Stimulated activated naive CD8-positive, alpha-beta T cell treated with anti-CD3 and anti-CD28 coated beads, Interleukin-15, Interleukin-2, amounts not matched to agents 100 ng/mL and 50 ng/mL, for 24 hours (primary cell): ENCODE results near the gene WHAMM.

Experiments
- H3K27ac Mint-ChIP-seq: one replicate; pipeline ENCODE4 v1.8.0; 2021; ENCODE audit warnings: mild to moderate bottlenecking, mixed read lengths
- H3K27me3 Mint-ChIP-seq: one replicate; pipeline ENCODE4 v1.8.0; 2021; ENCODE audit warnings: mixed read lengths
- H3K36me3 Mint-ChIP-seq: one replicate; pipeline ENCODE4 v1.8.0; 2021; ENCODE audit warnings: low read depth, mixed read lengths
- H3K4me1 Mint-ChIP-seq: one replicate; pipeline ENCODE4 v1.8.0; 2021; ENCODE audit warnings: low read depth, mixed read lengths
- H3K4me3 Mint-ChIP-seq: one replicate; pipeline ENCODE4 v1.8.0; 2021; ENCODE audit warnings: mild to moderate bottlenecking, mixed read lengths
- H3K9me3 Mint-ChIP-seq: one replicate; pipeline ENCODE4 v1.8.0; 2021; ENCODE audit warnings: mixed read lengths

WHAMM gene

GRCh38 chr15:82790321-82790720 lies 19.1 kb upstream of the WHAMM start:
- Mint-ChIP-seq H3K27me3 (no peaks in the 10 kb centered on the region), H3K9me3 (peaks cover 8% of the 10 kb centered on the region), H3K27ac (no peak overlapping the region), H3K4me1 (no peaks in the 10 kb centered on the region), H3K4me3 (no peak overlapping the region), H3K36me3 (no peaks in the 10 kb centered on the region)

GRCh38 chr15:82792068-82792467 lies 17.4 kb upstream of the WHAMM start:
- peaks cover 8% of the 10 kb centered on the region for H3K9me3 Mint-ChIP-seq
- H3K4me3 Mint-ChIP-seq, result no peak overlapping the region
- H3K27me3 Mint-ChIP-seq, result no peaks in the 10 kb centered on the region
- no peak overlapping the region for H3K27ac Mint-ChIP-seq
- H3K36me3 Mint-ChIP-seq, result no peaks in the 10 kb centered on the region
- H3K4me1 Mint-ChIP-seq, result no peaks in the 10 kb centered on the region

- H3K27me3 Mint-ChIP-seq, result no peaks in the 10 kb centered on the region
- H3K4me1 Mint-ChIP-seq, result no peaks in the 10 kb centered on the region
- no peaks in the 10 kb centered on the region for H3K36me3 Mint-ChIP-seq
Observed at GRCh38 chr15:82793737-82794136, 15.7 kb upstream of the WHAMM start.

GRCh38 chr15:82798104-82798503 lies 11.3 kb upstream of the WHAMM start:
- Mint-ChIP-seq H3K36me3 (no peaks in the 10 kb centered on the region), H3K9me3 (peaks cover 8% of the 10 kb centered on the region), H3K4me1 (no peaks in the 10 kb centered on the region), H3K27me3 (peaks cover 6% of the 10 kb centered on the region), H3K27ac (no peak overlapping the region), H3K4me3 (no peak overlapping the region)

More at GRCh38 chr15:82793737-82794136, 15.7 kb upstream of the WHAMM start:
- Mint-ChIP-seq H3K9me3 (peaks cover 8% of the 10 kb centered on the region), H3K27ac (no peak overlapping the region), H3K4me3 (no peak overlapping the region)

- Mint-ChIP-seq H3K36me3 (no peaks in the 10 kb centered on the region), H3K27ac (no peak overlapping the region), H3K27me3 (peaks cover 6% of the 10 kb centered on the region)
Observed at GRCh38 chr15:82798531-82799166, 10.8 kb upstream of the WHAMM start.

GRCh38 chr15:82799183-82799841 lies 10.1 kb upstream of the WHAMM start:
- peaks cover 1% of the 10 kb centered on the region for H3K9me3 Mint-ChIP-seq
- H3K36me3 Mint-ChIP-seq, result no peaks in the 10 kb centered on the region
- H3K27me3 Mint-ChIP-seq, result peaks cover 6% of the 10 kb centered on the region
- no peaks in the 10 kb centered on the region for H3K4me1 Mint-ChIP-seq
- no peak overlapping the region for H3K27ac Mint-ChIP-seq
- H3K4me3 Mint-ChIP-seq, result no peak overlapping the region

More at GRCh38 chr15:82798531-82799166, 10.8 kb upstream of the WHAMM start:
- Mint-ChIP-seq H3K4me3 (no peak overlapping the region), H3K9me3 (peaks cover 8% of the 10 kb centered on the region), H3K4me1 (no peaks in the 10 kb centered on the region)

GRCh38 chr15:82802497-82802896 lies 6.9 kb upstream of the WHAMM start:
- Mint-ChIP-seq H3K27ac (no peak overlapping the region), H3K4me3 (no peak overlapping the region), H3K9me3 (no peaks in the 10 kb centered on the region), H3K4me1 (peaks cover 5% of the 10 kb centered on the region), H3K27me3 (peaks cover 6% of the 10 kb centered on the region), H3K36me3 (no peaks in the 10 kb centered on the region)

GRCh38 chr15:82803793-82804574 lies 5.4 kb upstream of the WHAMM start:
- Mint-ChIP-seq H3K27ac (no peak overlapping the region), H3K4me1 (peaks cover 17% of the 10 kb centered on the region), H3K9me3 (no peaks in the 10 kb centered on the region), H3K27me3 (peaks cover 6% of the 10 kb centered on the region), H3K4me3 (no peak overlapping the region), H3K36me3 (no peaks in the 10 kb centered on the region)

GRCh38 chr15:82804575-82804949 lies 4.9 kb upstream of the WHAMM start:
- no peak overlapping the region for H3K4me3 Mint-ChIP-seq
- H3K27me3 Mint-ChIP-seq, result peaks cover 2% of the 10 kb centered on the region
- no peaks in the 10 kb centered on the region for H3K9me3 Mint-ChIP-seq
- H3K27ac Mint-ChIP-seq, result no peak overlapping the region
- peaks cover 21% of the 10 kb centered on the region for H3K4me1 Mint-ChIP-seq
- H3K36me3 Mint-ChIP-seq, result no peaks in the 10 kb centered on the region

GRCh38 chr15:82805994-82806406 lies 3.4 kb upstream of the WHAMM start, which contains the start of gene FSD2:
FSD2 (minus strand) TSS chr15:82806069; CDS start chr15:82787390, 18,679 bp downstream.
- no peaks in the 10 kb centered on the region for H3K27me3 Mint-ChIP-seq
- peak within 1 kb of the TSS; percentile 57 for H3K27ac Mint-ChIP-seq
- H3K4me1 Mint-ChIP-seq, result peaks cover 28% of the 10 kb centered on the region
- H3K36me3 Mint-ChIP-seq, result no peaks in the 10 kb centered on the region
- no peaks in the 10 kb centered on the region for H3K9me3 Mint-ChIP-seq
- no peak within 1 kb of the TSS for H3K4me3 Mint-ChIP-seq

- Mint-ChIP-seq H3K4me1 (peaks cover 48% of the 10 kb centered on the region), H3K4me3 (peak overlapping the region; percentile 72), H3K27me3 (no peaks in the 10 kb centered on the region), H3K36me3 (peaks cover 12% of the 10 kb centered on the region), H3K9me3 (no peaks in the 10 kb centered on the region), H3K27ac (peak overlapping the region; percentile 78)
Observed at GRCh38 chr15:82807920-82808633, 1.4 kb upstream of the WHAMM start.

- H3K4me1 Mint-ChIP-seq, result peaks cover 49% of the 10 kb centered on the region
- peaks cover 13% of the 10 kb centered on the region for H3K36me3 Mint-ChIP-seq
- no peaks in the 10 kb centered on the region for H3K9me3 Mint-ChIP-seq
- peak overlapping the region; percentile 78 for H3K27ac Mint-ChIP-seq
- peak overlapping the region; percentile 72 for H3K4me3 Mint-ChIP-seq
- no peaks in the 10 kb centered on the region for H3K27me3 Mint-ChIP-seq
Observed at GRCh38 chr15:82808634-82809041, 790 bp upstream of the WHAMM start.

GRCh38 chr15:82810061-82810889 lies 847 bp downstream of the WHAMM start:
- peaks cover 24% of the 10 kb centered on the region for H3K36me3 Mint-ChIP-seq
- no peaks in the 10 kb centered on the region for H3K27me3 Mint-ChIP-seq
- peak overlapping the region; percentile 95 for H3K4me3 Mint-ChIP-seq

GRCh38 chr15:82810890-82811426 lies 1.5 kb downstream of the WHAMM start:
- peaks cover 53% of the 10 kb centered on the region for H3K4me1 Mint-ChIP-seq
- peak overlapping the region; percentile 95 for H3K4me3 Mint-ChIP-seq
- peaks cover 31% of the 10 kb centered on the region for H3K36me3 Mint-ChIP-seq
- H3K27ac Mint-ChIP-seq, result peak overlapping the region; percentile 97
- H3K9me3 Mint-ChIP-seq, result no peaks in the 10 kb centered on the region
- H3K27me3 Mint-ChIP-seq, result no peaks in the 10 kb centered on the region

More at GRCh38 chr15:82810061-82810889, 847 bp downstream of the WHAMM start:
- Mint-ChIP-seq H3K27ac (peak overlapping the region; percentile 97), H3K4me1 (peaks cover 55% of the 10 kb centered on the region), H3K9me3 (no peaks in the 10 kb centered on the region)
